GM12878 (cell line): ENCODE results near the gene NRTN. TPM values are rescaled to one million over a fixed set of nuclear protein-coding genes. Genes with fewer than 3 reads are reported as not detected.

ENCODE experiments used
- ATAC-seq: fragments of 200-7000 bp; cut with Tn5 transposase; 3 replicates; pipeline ENCODE4 v1.9.1; 2020; ENCODE audit warnings: mild to moderate bottlenecking, moderate library complexity
- BruUV-seq: library from RNA; stranded (reverse); fragments of 400-500 nt; replicated peaks from 2 replicates; lab custom pipeline; 2021; lab: Mats Ljungman, UMichigan
- CTCF ChIA-PET: fragments of 300-600 bp; sonication (Branson Sonifier 250); formaldehyde crosslinking; extraction: SDS; loops from one replicate; lab custom pipeline; 2021; ENCODE audit warnings: inconsistent platforms; lab: Yijun Ruan, JAX
- POLR2A ChIA-PET: fragments of 350-600 bp; formaldehyde crosslinking; extraction: SDS; loops from one replicate; lab custom pipeline; 2021; ENCODE audit warnings: inconsistent platforms; lab: Charles Lee
- RAD21 ChIA-PET: fragments of 300-600 bp; sonication (Branson Sonifier 250); formaldehyde crosslinking; loops from one replicate; lab custom pipeline; 2023; ENCODE audit warnings: antibody characterized with exemption; ENCODE audit not compliant: unreplicated experiment; lab: Charles Lee
- SMC1A ChIA-PET: fragments of 300-600 bp; sonication (Branson Sonifier 250); formaldehyde crosslinking; loops from one replicate; lab custom pipeline; 2023; ENCODE audit not compliant: unreplicated experiment, uncharacterized antibody; lab: Charles Lee
- DNase-seq: peaks from one replicate; pipeline ENCODE4 v3.0.0-alpha.2; 2011; ENCODE audit warnings: low read depth, low spot score
- FAIRE-seq: peaks from 3 replicates; lab custom pipeline; 2011; peaks lifted over from hg19 to GRCh38; lab: Jason Lieb, UNC
- H2AFZ ChIP-seq: 2 replicates; pipeline ENCODE4 v1.6.0; 2011; ENCODE audit warnings: low read depth, low read length, control low read depth; ENCODE audit not compliant: control insufficient read depth
- H3K27ac ChIP-seq: 2 replicates; pipeline ENCODE4 v1.5.1; 2011; ENCODE audit warnings: control low read depth; ENCODE audit not compliant: control insufficient read depth, insufficient read depth
- H3K27me3 ChIP-seq, 2 experiments: replicated peaks in 1 of 2; 2 replicates each; pipeline versions ENCODE4 v1.6.0 to v1.6.1; 2011; ENCODE audit warnings: low read length in 1 of 2; ENCODE audit not compliant: control insufficient read depth in 2 of 2, insufficient read depth in 2 of 2
- H3K36me3 ChIP-seq, 2 experiments: 2 replicates each; pipeline ENCODE4 v1.5.1; 2011; ENCODE audit warnings: low read length in 1 of 2; ENCODE audit not compliant: control insufficient read depth in 2 of 2, insufficient read depth in 2 of 2
- H3K4me1 ChIP-seq: 2 replicates; pipeline ENCODE4 v1.6.1; 2011; ENCODE audit warnings: mild to moderate bottlenecking, low read length, moderate library complexity, mixed read lengths; ENCODE audit not compliant: control insufficient read depth, insufficient read depth
- H3K4me2 ChIP-seq: 2 replicates; pipeline ENCODE4 v1.6.0; 2011; ENCODE audit warnings: control low read depth; ENCODE audit not compliant: control insufficient read depth, insufficient read depth
- H3K4me3 ChIP-seq: fragments of 200-600 bp; sonication (generic); 2 replicates; pipeline ENCODE4 v1.5.1; 2016
- H3K79me2 ChIP-seq: 2 replicates; pipeline ENCODE4 v1.6.0; 2011; ENCODE audit warnings: low read length; ENCODE audit not compliant: control insufficient read depth, insufficient read depth
- H3K9ac ChIP-seq: 2 replicates; pipeline ENCODE4 v1.8.0; 2011; ENCODE audit warnings: low read length, control low read depth, mixed read lengths; ENCODE audit not compliant: control insufficient read depth, insufficient read depth
- H3K9me3 ChIP-seq: replicated peaks from 3 replicates; pipeline ENCODE4 v1.5.1; 2011; ENCODE audit warnings: mild to moderate bottlenecking, low read length; ENCODE audit not compliant: control insufficient read depth, insufficient read depth
- H4K20me1 ChIP-seq: 2 replicates; pipeline ENCODE4 v1.6.0; 2011; ENCODE audit not compliant: control insufficient read depth, insufficient read depth
- BRCA1 ChIP-seq: IDR thresholded peaks from 2 replicates; pipeline ENCODE4 v1.6.1; 2011; ENCODE audit warnings: low read depth, low read length, improper control_type of control experiment
- CBX3 ChIP-seq: fragments of 200-600 bp; sonication (generic); IDR thresholded peaks from 2 replicates; pipeline ENCODE4 v1.6.1; 2016; ENCODE audit warnings: low read depth, borderline replicate concordance
- EP300 ChIP-seq, 2 experiments: fragments of 150-350 bp in 1 of 2; IDR thresholded peaks; 2 replicates each; pipeline ENCODE4 v1.6.1; 2011 to 2012; ENCODE audit warnings: low read depth in 2 of 2, low read length in 2 of 2, borderline replicate concordance in 1 of 2, improper control_type of control experiment in 1 of 2, inconsistent platforms in 1 of 2; ENCODE audit not compliant: control insufficient read depth in 1 of 2
- NR2C2 ChIP-seq: IDR thresholded peaks from 2 replicates; pipeline ENCODE4 v1.6.1; 2011; ENCODE audit warnings: borderline replicate concordance, low read depth; ENCODE audit not compliant: control insufficient read depth, insufficient read length
- POLR2A ChIP-seq: IDR thresholded peaks from 2 replicates; pipeline ENCODE4 v1.6.1; 2011; ENCODE audit warnings: low read depth, mild to moderate bottlenecking, low read length
- YBX1 ChIP-seq: fragments of 450-650 bp; IDR thresholded peaks from 2 replicates; pipeline ENCODE4 v1.6.1; 2016; ENCODE audit warnings: antibody characterized with exemption
- ZNF384 ChIP-seq: IDR thresholded peaks from 2 replicates; pipeline ENCODE4 v1.6.1; 2012; ENCODE audit warnings: low read depth, mild to moderate bottlenecking, low read length, improper control_type of control experiment, borderline replicate concordance
- ZZZ3 ChIP-seq: IDR thresholded peaks from 2 replicates; pipeline ENCODE4 v1.6.1; 2011; ENCODE audit warnings: low read depth; ENCODE audit not compliant: control insufficient read depth, insufficient read length
- WGBS: methylation state at CpG from one replicate; pipeline ENCODE4 v1.1.6; 2016; ENCODE audit warnings: low lambda C conversion rate; ENCODE audit not compliant: insufficient replicate concordance, insufficient coverage; ENCODE audit errors: missing lambda C conversion rate; 5-methylcytosine and 5-hydroxymethylcytosine counted together
- in situ Hi-C: fragments of 300-500 bp; cut with MboI; formaldehyde crosslinking; loops from 9 replicates; pipeline ENCODE4 v1.14.3; 2018; ENCODE audit warnings: mixed read lengths
- intact Hi-C: fragments of 100-400 bp; cut with micrococcal nuclease; formaldehyde crosslinking; loops from one replicate; pipeline ENCODE4 v1.14.2; 2022; ENCODE audit not compliant: unreplicated experiment
- polyA plus RNA-seq, 11 experiments: library from polyadenylated mRNA; depleted of rRNA in 4 of 11; unstranded in 6 of 11; stranded (reverse) in 5 of 11; fragments of >200 nt; fragmentation: Nextera tagmentation in 4 of 11; fragmentation: Illumina TruSeq in 1 of 11; extraction: Ambion mirVana in 4 of 11; extraction: Trizol in 1 of 11; gene quantifications; 1 replicate in 1 of 11; 2 replicates in 10 of 11; pipeline versions ENCODE4 v1.2.1 to v1.2.3, GENCODE V29; 2011 to 2016; ENCODE audit warnings: inconsistent platforms in 2 of 11, missing spikeins in 2 of 11, low read depth in 1 of 11
- total RNA-seq, 4 experiments: library from RNA; depleted of rRNA in 3 of 4; stranded (reverse); fragments of >200 nt in 3 of 4; fragmentation: Illumina TruSeq in 1 of 4; extraction: Trizol in 1 of 4; gene quantifications; 2 replicates each; pipeline versions ENCODE4 v1.2.1 to v1.2.3, GENCODE V29; 2013 to 2021

NRTN gene
- total and polyA plus RNA-seq, 10 of the 15 experiments (the other 5 are each of a cell fraction or from before 2014, with no cell fraction given), result not detected

DNA sequence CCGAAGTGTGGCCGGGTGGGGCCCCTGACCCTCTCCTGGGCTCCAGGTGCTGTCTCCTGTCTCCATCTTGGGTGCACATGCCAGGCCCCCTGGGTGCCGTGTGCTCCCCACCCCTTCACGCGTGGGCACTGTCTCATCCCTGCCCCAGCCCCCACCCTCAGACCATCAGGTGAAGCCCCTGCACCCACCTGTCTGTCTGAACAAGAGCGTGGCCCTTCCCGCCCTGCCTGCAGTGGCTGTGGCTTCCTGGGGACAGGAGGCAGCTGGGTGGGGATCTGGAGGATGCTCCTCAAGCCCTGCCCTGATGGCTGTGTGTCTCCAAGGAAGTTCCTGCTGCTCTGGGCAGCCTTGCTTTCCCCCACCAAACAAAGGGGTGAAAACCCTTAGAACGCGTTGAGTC lies 22.5 kb upstream of the NRTN start:
- ChIA-PET POLR2A (no interaction called here), RAD21 (no interaction called here), SMC1A (no interaction called here), CTCF (no interaction called here)
- no peaks in the 10 kb centered on the region for H3K4me1 ChIP-seq
- no peak overlapping the region for H3K4me3 ChIP-seq
- ATAC-seq (no peak), FAIRE-seq (no peak), DNase-seq (no peak)
- 94% methylated on average over 9 of the region's 9 CpGs for WGBS
- intact Hi-C loops (no loop called here), in situ Hi-C loops (no loop called here)
- TF ChIP-seq YBX1 (no peak), EP300 (IDR thresholded peaks at IDR 0.05; ENCODE audit: borderline replicate concordance in 1 of 2, control insufficient read depth in 1 of 2, low read depth in 2 of 2, low read length in 2 of 2) (no peak), ZNF384 (no peak), CBX3 (no peak), POLR2A (peak; percentile 57), ZZZ3 (no peak), BRCA1 (no peak), NR2C2 (no peak)
- H3K79me2 ChIP-seq, result no peaks in the 10 kb centered on the region
- no peak overlapping the region for H3K27ac ChIP-seq
- no peak overlapping the region for H2AFZ ChIP-seq
- no peak overlapping the region for H3K9ac ChIP-seq
- H3K4me2 ChIP-seq, result no peak overlapping the region
- no peaks in the 10 kb centered on the region for H3K27me3 ChIP-seq
- peaks cover 0 to 19% of the 10 kb centered on the region in 2 experiments; a peak in 3 of 4 replicates for H3K36me3 ChIP-seq
- no TSS peak for BruUV-seq
- H3K9me3 ChIP-seq, result no peaks in the 10 kb centered on the region
- H4K20me1 ChIP-seq, result no peaks in the 10 kb centered on the region
